ENCODE results near the gene PRELID1. TPM values are rescaled to one million over a fixed set of nuclear protein-coding genes. Genes with fewer than 3 reads are reported as not detected.

Gene PRELID1
- total RNA-seq, 2 donors from 2014 or later, result 42.2 to 54.0 TPM

DNA sequence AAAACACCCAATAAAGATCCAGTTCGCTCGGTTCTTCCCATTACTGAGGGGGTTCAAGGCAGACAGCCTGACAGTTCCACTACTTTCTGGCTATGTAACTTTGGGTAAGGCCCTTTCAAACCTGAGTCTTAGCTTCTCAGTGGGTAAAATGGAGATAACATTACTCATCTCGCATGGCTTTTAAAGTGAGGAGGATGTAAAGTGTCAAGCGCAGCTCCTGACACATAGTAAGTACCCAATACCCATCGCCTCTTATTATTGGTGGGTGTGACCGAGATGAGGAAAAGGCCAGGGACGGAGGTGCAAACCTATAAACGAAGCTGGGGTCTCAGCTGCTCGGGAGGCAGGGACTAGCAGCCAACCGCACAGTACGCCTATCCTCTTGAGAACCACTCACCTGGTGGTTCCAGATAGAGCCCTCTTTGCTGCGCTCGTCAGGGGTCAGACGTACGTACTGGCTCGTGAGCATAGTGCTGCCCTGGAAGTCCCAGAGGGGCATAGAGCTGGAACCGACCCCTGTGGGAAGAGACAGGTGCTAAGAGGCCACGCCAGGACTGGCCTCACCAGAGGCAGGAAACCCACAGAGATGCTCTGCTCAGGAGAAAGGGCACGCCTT is 47.3 kb downstream of the PRELID1 start:
- no peaks in the 10 kb centered on the region for H3K27me3 ChIP-seq (replicated peaks; ENCODE audit: insufficient read depth)
- peak overlapping the region; percentile 90 to 94 for H3K27ac ChIP-seq
- DNase-seq (ENCODE audit: low spot score), result no peak
- peak overlapping the region; percentile 82 for H3K4me3 ChIP-seq
- H3K36me3 ChIP-seq, result peaks cover 5% of the 10 kb centered on the region
- TF ChIP-seq, protein P1, sequence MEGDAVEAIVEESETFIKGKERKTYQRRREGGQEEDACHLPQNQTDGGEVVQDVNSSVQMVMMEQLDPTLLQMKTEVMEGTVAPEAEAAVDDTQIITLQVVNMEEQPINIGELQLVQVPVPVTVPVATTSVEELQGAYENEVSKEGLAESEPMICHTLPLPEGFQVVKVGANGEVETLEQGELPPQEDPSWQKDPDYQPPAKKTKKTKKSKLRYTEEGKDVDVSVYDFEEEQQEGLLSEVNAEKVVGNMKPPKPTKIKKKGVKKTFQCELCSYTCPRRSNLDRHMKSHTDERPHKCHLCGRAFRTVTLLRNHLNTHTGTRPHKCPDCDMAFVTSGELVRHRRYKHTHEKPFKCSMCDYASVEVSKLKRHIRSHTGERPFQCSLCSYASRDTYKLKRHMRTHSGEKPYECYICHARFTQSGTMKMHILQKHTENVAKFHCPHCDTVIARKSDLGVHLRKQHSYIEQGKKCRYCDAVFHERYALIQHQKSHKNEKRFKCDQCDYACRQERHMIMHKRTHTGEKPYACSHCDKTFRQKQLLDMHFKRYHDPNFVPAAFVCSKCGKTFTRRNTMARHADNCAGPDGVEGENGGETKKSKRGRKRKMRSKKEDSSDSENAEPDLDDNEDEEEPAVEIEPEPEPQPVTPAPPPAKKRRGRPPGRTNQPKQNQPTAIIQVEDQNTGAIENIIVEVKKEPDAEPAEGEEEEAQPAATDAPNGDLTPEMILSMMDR (IDR thresholded peaks at IDR 0.05), result no peak
- ATAC-seq (ENCODE audit: insufficient number of reproducible peaks, low FRiP score, low read depth), result no peak
- no peaks in the 10 kb centered on the region for H3K9me3 ChIP-seq
- peaks cover 18 to 46% of the 10 kb centered on the region in 2 donors for H3K4me1 ChIP-seq (ENCODE audit: control insufficient read depth in 1 of 2, low read depth in 2 of 2)

DNA sequence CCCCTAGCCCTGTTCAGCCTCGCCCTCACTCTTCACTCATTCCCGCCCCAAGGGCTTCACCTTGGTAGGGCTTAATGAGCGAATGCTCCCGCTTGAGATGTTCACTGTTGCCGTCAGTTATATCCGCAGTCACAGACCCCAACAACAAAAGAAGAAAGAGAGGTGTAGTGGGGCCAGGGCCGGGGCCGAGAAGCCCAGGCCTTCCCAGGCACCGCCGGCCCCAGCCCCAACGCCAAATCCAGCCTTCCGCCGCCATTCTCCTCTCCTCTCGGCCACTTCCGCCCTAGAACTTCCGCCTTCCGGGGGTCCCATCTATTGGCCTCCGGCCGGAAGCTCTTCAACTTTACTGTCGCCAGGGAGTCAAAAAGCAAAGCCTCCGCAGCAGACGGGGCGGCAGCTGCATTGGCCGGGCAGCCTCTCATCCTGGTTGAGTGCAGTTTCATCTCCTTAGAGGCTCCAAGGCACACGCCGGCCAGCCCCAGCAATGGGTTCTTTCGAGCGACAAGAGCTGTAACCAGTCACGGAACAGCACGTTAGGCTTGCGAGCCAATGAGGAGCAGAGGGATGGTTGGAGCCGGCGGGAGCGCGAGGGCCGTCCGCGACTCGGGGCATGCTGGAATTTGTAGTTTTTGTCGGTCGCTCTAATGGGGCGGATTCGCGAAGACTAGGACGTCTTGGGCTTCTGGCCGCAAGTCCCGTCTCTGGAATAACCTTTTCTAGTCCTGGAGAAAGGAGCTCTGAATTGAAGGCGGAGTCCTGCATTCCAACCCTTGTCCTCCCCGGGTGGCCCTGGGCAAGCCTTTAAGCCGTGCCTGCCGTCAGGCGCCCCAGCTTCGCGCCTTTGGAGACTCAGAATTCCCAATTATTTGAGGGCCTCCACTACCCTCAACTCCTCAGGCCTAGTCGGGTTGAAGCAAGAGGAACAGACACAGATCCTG is 48.1 kb downstream of the PRELID1 start, which contains the start of gene LMAN2:
LMAN2 (minus strand) TSS at position 277 of the 938 bp plus-strand sequence; CDS start at position 256, 21 bp downstream.
- DNase-seq (ENCODE audit: low spot score), result peak; percentile 79
- TF ChIP-seq, protein P1 (IDR thresholded peaks at IDR 0.05), result no peak
- Histone ChIP-seq H3K4me1 (ENCODE audit: control insufficient read depth in 1 of 2, low read depth in 2 of 2) (peaks cover 18 to 44% of the 10 kb centered on the region in 2 donors), H3K9me3 (no peaks in the 10 kb centered on the region), H3K27me3 (replicated peaks; ENCODE audit: insufficient read depth) (no peaks in the 10 kb centered on the region), H3K27ac (peak within 1 kb of the TSS; percentile 90 to 94), H3K36me3 (peaks cover 5% of the 10 kb centered on the region), H3K4me3 (peak within 1 kb of the TSS; percentile 82)
- ATAC-seq (ENCODE audit: insufficient number of reproducible peaks, low FRiP score, low read depth), result peak; percentile 97

DNA sequence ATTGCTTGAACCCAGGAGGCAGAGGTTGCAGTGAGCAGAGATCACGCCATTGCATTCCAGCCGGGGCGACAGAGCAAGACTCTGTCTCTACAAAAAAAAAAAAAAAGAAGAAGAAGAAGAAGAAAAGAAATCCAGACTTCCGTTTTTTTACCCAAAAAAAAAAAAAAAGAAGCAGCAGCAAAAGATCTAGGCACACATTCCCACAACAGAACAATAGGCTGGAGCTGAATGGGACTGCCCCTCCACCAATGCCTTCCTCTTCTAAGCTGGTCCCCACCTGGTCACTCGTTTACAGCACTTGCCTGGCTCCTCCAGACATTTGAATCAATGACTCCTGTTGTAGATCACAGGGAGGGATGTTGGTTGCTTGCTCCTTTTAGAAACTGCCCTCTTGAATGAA is 49.5 kb downstream of the PRELID1 start:
- Histone ChIP-seq H3K27ac (no peak overlapping the region), H3K4me1 (ENCODE audit: control insufficient read depth in 1 of 2, low read depth in 2 of 2) (peaks cover 16 to 32% of the 10 kb centered on the region in 2 donors), H3K9me3 (no peaks in the 10 kb centered on the region), H3K36me3 (no peaks in the 10 kb centered on the region), H3K27me3 (replicated peaks; ENCODE audit: insufficient read depth) (no peaks in the 10 kb centered on the region), H3K4me3 (no peak overlapping the region)
- DNase-seq (ENCODE audit: low spot score) (no peak), ATAC-seq (ENCODE audit: insufficient number of reproducible peaks, low FRiP score, low read depth) (no peak)
- TF ChIP-seq, protein P1 (IDR thresholded peaks at IDR 0.05), result no peak

DNA sequence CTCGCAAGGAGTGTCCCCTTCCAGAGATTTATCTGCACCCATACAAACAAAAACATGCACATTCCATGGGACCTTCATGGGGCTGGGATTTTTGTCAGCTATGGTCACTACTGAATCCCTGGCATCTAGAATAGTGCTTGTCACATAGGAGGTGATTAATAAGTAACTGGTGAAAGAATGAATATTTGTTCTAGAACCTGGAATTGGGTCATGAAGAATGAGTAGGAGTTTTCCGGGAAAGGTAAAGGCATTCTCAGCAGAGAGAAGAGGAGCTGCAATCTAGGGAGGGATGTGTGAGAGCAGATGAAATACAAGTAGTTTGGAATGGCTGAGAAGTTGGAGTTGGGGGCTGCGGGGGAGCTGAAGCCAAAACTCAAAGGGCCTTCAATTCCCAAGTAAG is 50.7 kb downstream of the PRELID1 start:
- TF ChIP-seq, protein P1 (IDR thresholded peaks at IDR 0.05), result no peak
- H3K36me3 ChIP-seq, result no peaks in the 10 kb centered on the region

DNA sequence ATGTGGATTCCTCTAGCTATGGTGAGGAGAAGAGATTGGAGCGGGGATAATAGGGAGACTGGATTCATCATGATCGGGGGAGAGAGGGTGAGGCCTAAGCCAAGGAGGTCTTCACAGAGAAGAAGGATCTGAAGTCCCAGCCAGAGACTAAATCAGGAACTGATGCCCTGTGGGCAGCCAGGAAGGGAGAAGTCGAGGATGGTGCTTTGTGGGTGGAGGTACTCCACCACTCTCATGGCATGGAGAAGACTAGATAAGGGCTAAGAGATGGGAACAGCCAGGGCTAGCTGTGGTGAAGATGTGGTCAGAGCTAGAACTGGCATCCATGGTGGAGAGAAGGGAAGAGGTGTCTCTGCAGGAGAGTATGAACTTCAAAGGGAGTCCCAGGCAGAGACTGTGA is 51.1 kb downstream of the PRELID1 start:
- DNase-seq (ENCODE audit: low spot score), result no peak
- no peak for ATAC-seq (ENCODE audit: insufficient number of reproducible peaks, low FRiP score, low read depth)
- Histone ChIP-seq H3K36me3 (no peaks in the 10 kb centered on the region), H3K9me3 (no peaks in the 10 kb centered on the region), H3K27ac (no peak overlapping the region), H3K4me1 (ENCODE audit: control insufficient read depth in 1 of 2, low read depth in 2 of 2) (peaks cover 12 to 17% of the 10 kb centered on the region in 2 donors), H3K4me3 (no peak overlapping the region), H3K27me3 (replicated peaks; ENCODE audit: insufficient read depth) (no peaks in the 10 kb centered on the region)
- TF ChIP-seq, protein P1 (IDR thresholded peaks at IDR 0.05), result no peak

More for the DNA sequence above, 50.7 kb downstream of the PRELID1 start:
- H3K9me3 ChIP-seq, result no peaks in the 10 kb centered on the region
- ATAC-seq (ENCODE audit: insufficient number of reproducible peaks, low FRiP score, low read depth) (no peak), DNase-seq (ENCODE audit: low spot score) (no peak)
- no peak overlapping the region for H3K27ac ChIP-seq
- H3K27me3 ChIP-seq (replicated peaks; ENCODE audit: insufficient read depth), result no peaks in the 10 kb centered on the region
- no peak overlapping the region for H3K4me3 ChIP-seq
- H3K4me1 ChIP-seq (ENCODE audit: control insufficient read depth in 1 of 2, low read depth in 2 of 2), result peaks cover 12 to 22% of the 10 kb centered on the region in 2 donors

Measured in thoracic aorta (tissue), 2 donors.